Measurements from ENCODE around the gene CSNK1E.
"Not testable (repeated sequence)": the region's sequence is repeated elsewhere in the genome, so short reads cannot be mapped to it uniquely, and the experiment has no call there.

The CSNK1E gene

GRCh38 chr22:38317122-38317994, at the start of gene CSNK1E:
Gene CSNK1E, minus strand, starts transcription at chr22:38317433. Its CDS starts 3,276 bp downstream, at chr22:38314157.
- DNase-seq (ENCODE audit: insufficient read length, low spot score) (peak; percentile 67), FAIRE-seq (no peak)
- no peak for TF ChIP-seq CTCF (IDR thresholded peaks at IDR 0.05; ENCODE audit: insufficient read depth, missing control alignments)

DNA sequence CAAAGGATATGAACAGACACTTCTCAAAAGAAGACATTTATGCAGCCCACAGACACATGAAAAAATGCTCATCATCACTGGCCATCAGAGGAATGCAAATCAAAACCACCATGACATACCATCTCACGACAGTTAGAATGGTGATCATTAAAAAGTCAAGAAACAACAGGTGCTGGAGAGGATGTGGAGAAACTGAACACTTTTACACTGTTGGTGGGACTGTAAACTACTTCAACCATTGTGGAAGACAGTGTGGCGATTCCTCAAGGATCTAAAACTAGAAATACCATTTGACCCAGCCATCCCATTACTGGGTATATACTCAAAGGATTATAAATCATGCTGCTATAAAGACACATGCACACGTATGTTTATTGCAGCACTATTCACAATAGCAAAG, 48.6 kb upstream of the CSNK1E start:
- not testable (repeated sequence) for FAIRE-seq; DNase-seq (ENCODE audit: insufficient read length, low spot score)

- FAIRE-seq; DNase-seq (ENCODE audit: insufficient read length, low spot score): not testable (repeated sequence)
Observed at GRCh38 chr22:38365174-38365573, 47.9 kb upstream of the CSNK1E start.

DNA sequence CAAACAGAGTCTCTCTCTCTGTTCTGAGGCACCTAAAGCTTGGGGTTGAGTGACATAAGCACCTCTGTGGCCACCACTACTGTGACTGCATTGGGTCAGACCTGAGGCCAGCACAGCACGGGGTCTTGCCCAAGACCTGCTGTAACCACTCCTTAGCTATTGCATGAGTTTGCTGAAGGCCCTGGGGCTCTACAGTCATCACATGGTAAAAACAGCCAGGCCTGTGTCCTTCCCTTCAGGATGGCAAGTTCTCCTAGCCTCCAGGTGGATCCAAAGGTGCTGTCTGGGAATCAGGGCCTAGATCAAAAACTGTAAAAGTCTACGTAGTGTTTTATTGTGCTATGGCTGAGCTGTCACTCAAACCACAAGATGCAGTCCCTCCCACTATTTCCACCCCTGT, 43.3 kb upstream of the CSNK1E start:
- not testable (repeated sequence) for FAIRE-seq

GRCh38 chr22:38359817-38360216, 42.6 kb upstream of the CSNK1E start:
- not testable (repeated sequence) for FAIRE-seq; DNase-seq (ENCODE audit: insufficient read length, low spot score)

More for the DNA sequence above, 43.3 kb upstream of the CSNK1E start:
- not testable (repeated sequence) for DNase-seq (ENCODE audit: insufficient read length, low spot score)

- DNase-seq (ENCODE audit: insufficient read length, low spot score); FAIRE-seq: not testable (repeated sequence)
Observed at GRCh38 chr22:38357971-38358370, 40.7 kb upstream of the CSNK1E start.

- TF ChIP-seq CTCF (IDR thresholded peaks at IDR 0.05; ENCODE audit: insufficient read depth, missing control alignments): no peak
- DNase-seq (ENCODE audit: insufficient read length, low spot score) (no peak), FAIRE-seq (no peak)
Observed at GRCh38 chr22:38355275-38355674, 38.0 kb upstream of the CSNK1E start.

GRCh38 chr22:38353701-38354100, 36.5 kb upstream of the CSNK1E start:
- DNase-seq (ENCODE audit: insufficient read length, low spot score): no peak
- no peak for FAIRE-seq
- TF ChIP-seq CTCF (IDR thresholded peaks at IDR 0.05; ENCODE audit: insufficient read depth, missing control alignments): no peak

DNA sequence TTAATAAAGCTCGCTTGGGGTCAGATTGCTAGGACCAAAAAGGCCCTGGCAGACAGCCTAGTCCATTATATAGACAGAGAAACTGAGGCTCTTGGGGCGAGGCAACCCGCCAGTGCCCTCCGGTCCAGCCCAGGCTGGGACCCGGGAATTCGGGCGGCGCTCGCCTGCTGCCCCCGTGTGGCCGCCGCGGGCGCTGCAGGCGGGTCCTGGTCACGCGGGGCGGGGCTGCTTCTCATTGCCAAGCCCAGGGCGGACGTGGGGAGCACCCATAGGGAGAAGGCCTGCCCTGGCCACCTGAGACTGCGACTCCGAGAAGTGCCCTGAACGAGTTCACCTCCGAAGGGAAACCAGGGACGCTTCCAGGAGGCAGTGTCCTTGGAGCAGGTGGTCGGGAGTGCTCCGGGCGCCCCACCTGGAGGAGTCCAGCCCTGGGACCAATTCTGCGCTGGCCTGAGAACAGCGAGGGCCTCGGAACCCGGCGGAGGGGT, 36.0 kb upstream of the CSNK1E start:
- TF ChIP-seq CTCF (IDR thresholded peaks at IDR 0.05; ENCODE audit: insufficient read depth, missing control alignments): peak; percentile 79
- FAIRE-seq: no peak
- DNase-seq (ENCODE audit: insufficient read length, low spot score): no peak

GRCh38 chr22:38352436-38352835, 35.2 kb upstream of the CSNK1E start:
- FAIRE-seq: no peak
- TF ChIP-seq CTCF (IDR thresholded peaks at IDR 0.05; ENCODE audit: insufficient read depth, missing control alignments): no peak
- no peak for DNase-seq (ENCODE audit: insufficient read length, low spot score)

Data from D721Med (cell line).